H1 (cell line): ENCODE results near the gene GNAI1. TPM values are rescaled to one million over a fixed set of nuclear protein-coding genes. Genes with fewer than 3 reads are reported as not detected.

Experiments
- CTCF ChIA-PET: fragments of 300-600 bp; sonication (Branson Sonifier 250); formaldehyde crosslinking; loops from one replicate; lab custom pipeline; 2021; ENCODE audit not compliant: partially characterized antibody; lab: Charles Lee
- POLR2A ChIA-PET: fragments of 300-600 bp; sonication (Branson Sonifier 250); formaldehyde crosslinking; loops from one replicate; lab custom pipeline; 2021; ENCODE audit warnings: inconsistent platforms; ENCODE audit not compliant: partially characterized antibody; lab: Charles Lee
- DNase-seq, 2 experiments: peaks; one replicate each; pipeline versions ENCODE4 v3.0.0 to v3.0.0-alpha.2; 2010 to 2022; ENCODE audit warnings: low spot score in 2 of 2, low read depth in 1 of 2, mixed read lengths in 1 of 2
- FAIRE-seq: peaks from 2 replicates; lab custom pipeline; 2011; peaks lifted over from hg19 to GRCh38; lab: Jason Lieb, UNC
- H2AFZ ChIP-seq: 2 replicates; pipeline ENCODE4 v1.8.1; 2012; ENCODE audit warnings: low read length, inconsistent platforms
- H2AK5ac ChIP-seq: 2 replicates; pipeline ENCODE4 v1.6.1; 2013; ENCODE audit warnings: low read depth, low read length
- H2BK120ac ChIP-seq: replicated peaks from 2 replicates; pipeline ENCODE3; 2013; ENCODE audit warnings: low read depth, low read length, inconsistent platforms
- H2BK12ac ChIP-seq: 2 replicates; pipeline ENCODE4 v1.6.1; 2013; ENCODE audit warnings: low read depth, low read length
- H2BK15ac ChIP-seq: 2 replicates; pipeline ENCODE4 v1.6.1; 2013; ENCODE audit warnings: low read length
- H2BK20ac ChIP-seq: 2 replicates; pipeline ENCODE4 v1.6.1; 2013; ENCODE audit warnings: low read length
- H2BK5ac ChIP-seq: 2 replicates; pipeline ENCODE4 v1.6.1; 2013; ENCODE audit warnings: low read depth, low read length
- H3K14ac ChIP-seq: 2 replicates; pipeline ENCODE4 v1.6.1; 2013; ENCODE audit warnings: inconsistent platforms; ENCODE audit not compliant: insufficient read length
- H3K18ac ChIP-seq: 2 replicates; pipeline ENCODE4 v1.6.1; 2013; ENCODE audit warnings: low read length; ENCODE audit errors: extremely low read depth
- H3K23ac ChIP-seq: 2 replicates; pipeline ENCODE4 v1.6.1; 2013; ENCODE audit warnings: inconsistent platforms; ENCODE audit not compliant: insufficient read length
- H3K23me2 ChIP-seq: 2 replicates; pipeline ENCODE4 v1.6.1; 2013; ENCODE audit warnings: low read depth, low read length
- H3K27ac ChIP-seq: 2 replicates; pipeline ENCODE4 v1.6.1; 2011; ENCODE audit warnings: low read depth, low read length, inconsistent platforms
- H3K27me3 ChIP-seq, 4 experiments: replicated peaks in 1 of 4; 1 replicate in 1 of 4; 2 replicates in 3 of 4; pipeline versions ENCODE4 v1.6.1 to v1.8.1; 2011 to 2013; ENCODE audit warnings: low read length in 3 of 4, mild to moderate bottlenecking in 3 of 4, inconsistent platforms in 2 of 4, mixed read lengths in 2 of 4, moderate library complexity in 1 of 4; ENCODE audit not compliant: control insufficient read depth in 3 of 4, insufficient read depth in 3 of 4; ENCODE audit errors: extremely low read depth in 1 of 4
- H3K36me3 ChIP-seq, 4 experiments: 2 replicates each; pipeline versions ENCODE4 v1.6.1 to v1.8.1; 2011 to 2013; ENCODE audit warnings: mild to moderate bottlenecking in 4 of 4, low read length in 3 of 4, moderate library complexity in 2 of 4, control low read depth in 1 of 4, inconsistent platforms in 1 of 4; ENCODE audit not compliant: insufficient read depth in 4 of 4, control insufficient read depth in 2 of 4
- H3K4ac ChIP-seq: replicated peaks from 2 replicates; pipeline ENCODE3; 2013; ENCODE audit warnings: low read length, low read depth, mixed read lengths, inconsistent platforms; ENCODE audit not compliant: insufficient read length
- H3K4me1 ChIP-seq, 4 experiments: replicated peaks in 1 of 4; 1 replicate in 1 of 4; 2 replicates in 3 of 4; pipeline versions ENCODE4 v1.6.1 to v1.8.1; 2011 to 2013; ENCODE audit warnings: low read length in 3 of 4, inconsistent platforms in 2 of 4, mixed read lengths in 1 of 4; ENCODE audit not compliant: insufficient read depth in 4 of 4, control insufficient read depth in 3 of 4
- H3K4me2 ChIP-seq, 2 experiments: 2 replicates each; pipeline versions ENCODE4 v1.6.1 to v1.8.1; 2011 to 2013; ENCODE audit warnings: low read depth in 2 of 2, low read length in 2 of 2, control low read depth in 1 of 2, inconsistent platforms in 1 of 2, mild to moderate bottlenecking in 1 of 2; ENCODE audit not compliant: insufficient read depth in 1 of 2
- H3K4me3 ChIP-seq, 4 experiments: fragments of 200-600, 300-600 bp in 1 of 4; sonication (generic), shearing (Covaris generic), sonication (Bioruptor Twin) in 1 of 4; 2 replicates each; pipeline versions ENCODE4 v1.5.1 to v1.8.1; 2011 to 2016; ENCODE audit warnings: low read length in 4 of 4, low read depth in 3 of 4, control low read depth in 2 of 4, inconsistent platforms in 2 of 4, mild to moderate bottlenecking in 2 of 4, mixed read lengths in 1 of 4, moderate library complexity in 1 of 4; ENCODE audit not compliant: insufficient read depth in 2 of 4; ENCODE audit errors: extremely low read depth in 1 of 4
- H3K56ac ChIP-seq: replicated peaks from 2 replicates; pipeline ENCODE3; 2013; ENCODE audit warnings: low read depth, mild to moderate bottlenecking, mixed read lengths, low read length, inconsistent platforms; ENCODE audit not compliant: insufficient read length
- H3K79me1 ChIP-seq: 2 replicates; pipeline ENCODE4 v1.6.1; 2013; ENCODE audit warnings: low read depth, low read length, control low read depth
- H3K79me2 ChIP-seq, 2 experiments: 2 replicates each; pipeline versions ENCODE4 v1.6.1 to v1.8.1; 2012 to 2013; ENCODE audit warnings: low read length in 2 of 2, mild to moderate bottlenecking in 2 of 2, inconsistent platforms in 1 of 2; ENCODE audit not compliant: insufficient read depth in 2 of 2, control insufficient read depth in 1 of 2
- H3K9ac ChIP-seq, 4 experiments: replicated peaks in 1 of 4; 1 replicate in 1 of 4; 2 replicates in 3 of 4; pipeline versions ENCODE4 v1.6.1 to v1.8.1; 2011 to 2013; ENCODE audit warnings: low read depth in 3 of 4, low read length in 3 of 4, control low read depth in 2 of 4, mild to moderate bottlenecking in 2 of 4, moderate library complexity in 2 of 4, inconsistent platforms in 1 of 4; ENCODE audit errors: extremely low read depth in 1 of 4
- H3K9me3 ChIP-seq, 2 experiments: 2 replicates each; pipeline versions ENCODE4 v1.6.1 to v1.8.1; 2012 to 2013; ENCODE audit warnings: mild to moderate bottlenecking in 2 of 2, moderate library complexity in 2 of 2, control low read depth in 1 of 2, inconsistent platforms in 1 of 2, low read depth in 1 of 2, low read length in 1 of 2, mixed read lengths in 1 of 2; ENCODE audit not compliant: insufficient read depth in 2 of 2
- H4K20me1 ChIP-seq, 2 experiments: replicated peaks in 1 of 2; 2 replicates each; pipeline versions ENCODE3 to v1.8.1; 2011 to 2013; ENCODE audit warnings: inconsistent platforms in 2 of 2, low read length in 2 of 2, mild to moderate bottlenecking in 1 of 2; ENCODE audit not compliant: insufficient read depth in 2 of 2, control insufficient read depth in 1 of 2
- H4K5ac ChIP-seq: 2 replicates; pipeline ENCODE4 v1.6.1; 2013; ENCODE audit warnings: low read length, low read depth, mixed read lengths, inconsistent platforms; ENCODE audit not compliant: insufficient read length
- H4K8ac ChIP-seq: 2 replicates; pipeline ENCODE4 v1.8.0; 2013; ENCODE audit warnings: mild to moderate bottlenecking, moderate library complexity, low read length, inconsistent platforms; ENCODE audit not compliant: insufficient read depth; ENCODE audit errors: extremely low read depth
- H4K91ac ChIP-seq: replicated peaks from 2 replicates; pipeline ENCODE3; 2013; ENCODE audit warnings: low read length, mixed read lengths, inconsistent platforms; ENCODE audit not compliant: insufficient read length
- BCL11A ChIP-seq, 2 experiments: IDR thresholded peaks; one replicate each; pipeline ENCODE4 v1.6.1; 2011; ENCODE audit warnings: low read depth in 2 of 2, low read length in 2 of 2, mild to moderate bottlenecking in 2 of 2
- EZH2 ChIP-seq: fragments of 200-600 bp; sonication (generic); IDR thresholded peaks from 2 replicates; pipeline ENCODE4 v1.7.1; 2012; ENCODE audit warnings: low read depth, mild to moderate bottlenecking, moderate library complexity, low read length, inconsistent platforms; ENCODE audit not compliant: severe bottlenecking
- HDAC6 ChIP-seq: IDR thresholded peaks from one replicate; pipeline ENCODE4 v1.7.1; 2012; ENCODE audit warnings: low read depth, mild to moderate bottlenecking, inconsistent platforms, low read length, moderate library complexity
- PHF8 ChIP-seq: fragments of 200-600 bp; sonication (generic); conservative IDR thresholded peaks from 2 replicates; pipeline ENCODE4 v1.7.1; 2012; ENCODE audit warnings: low read depth, mild to moderate bottlenecking, inconsistent platforms, low read length, moderate library complexity
- POU5F1 ChIP-seq: IDR thresholded peaks from 2 replicates; pipeline ENCODE4 v1.6.1; 2011; ENCODE audit warnings: low read depth, mild to moderate bottlenecking, low read length, moderate library complexity
- RBBP5 ChIP-seq: IDR thresholded peaks from 2 replicates; pipeline ENCODE4 v1.7.1; 2012; ENCODE audit warnings: low read depth, mild to moderate bottlenecking, inconsistent platforms, low read length, moderate library complexity, borderline replicate concordance
- RFX5 ChIP-seq: IDR thresholded peaks from 2 replicates; pipeline ENCODE4 v1.6.1; 2011; ENCODE audit warnings: low read depth, low read length, improper control_type of control experiment, borderline replicate concordance
- RNF2 ChIP-seq: fragments of 200-900, 300-1000 bp; sonication (generic); IDR thresholded peaks from 2 replicates; pipeline ENCODE4 v1.7.1; 2016; ENCODE audit warnings: borderline replicate concordance, low read depth, mild to moderate bottlenecking, antibody characterized with exemption, low read length; ENCODE audit not compliant: poor library complexity, severe bottlenecking; ENCODE audit errors: missing control alignments
- WGBS, 2 experiments: shearing (Covaris generic) in 1 of 2; methylation state at CpG; one replicate each; pipeline versions ENCODE4 v1.1.6 to v1.1.7; 2013 to 2015; ENCODE audit warnings: low lambda C conversion rate in 2 of 2, mixed read lengths in 2 of 2, inconsistent platforms in 1 of 2, low coverage in 1 of 2, missing lambda C conversion rate in 1 of 2; ENCODE audit not compliant: insufficient replicate concordance in 2 of 2, insufficient coverage in 1 of 2, insufficient read length in 1 of 2; ENCODE audit errors: extremely low coverage in 1 of 2, missing lambda C conversion rate in 1 of 2; 5-methylcytosine and 5-hydroxymethylcytosine counted together
- polyA plus RNA-seq, 7 experiments: library from polyadenylated mRNA; depleted of rRNA in 3 of 7; stranded (reverse) in 5 of 7; unstranded in 2 of 7; fragments of >200 nt in 5 of 7; fragments of 200-250 nt in 2 of 7; gene quantifications; 1 replicate in 5 of 7; 2 replicates in 1 of 7; 4 replicates in 1 of 7; pipeline versions ENCODE4 v1.2.1 to v1.2.3, GENCODE V29; 2011 to 2013; ENCODE audit warnings: missing spikeins in 2 of 7, mixed read lengths in 2 of 7
- total RNA-seq: library from RNA; stranded (reverse); fragmentation: NEBNext Ultra II Directional; extraction: Animal tissue kit (Norgen Biotek cat#: 25700); gene quantifications from 2 replicates; pipeline ENCODE4 v1.2.1, GENCODE V29; 2021

Gene GNAI1
- total and polyA plus RNA-seq, 2 of the 8 experiments (the other 6 are each of a cell fraction or from before 2014, with no cell fraction given) = 8.0 to 29.5 TPM

DNA sequence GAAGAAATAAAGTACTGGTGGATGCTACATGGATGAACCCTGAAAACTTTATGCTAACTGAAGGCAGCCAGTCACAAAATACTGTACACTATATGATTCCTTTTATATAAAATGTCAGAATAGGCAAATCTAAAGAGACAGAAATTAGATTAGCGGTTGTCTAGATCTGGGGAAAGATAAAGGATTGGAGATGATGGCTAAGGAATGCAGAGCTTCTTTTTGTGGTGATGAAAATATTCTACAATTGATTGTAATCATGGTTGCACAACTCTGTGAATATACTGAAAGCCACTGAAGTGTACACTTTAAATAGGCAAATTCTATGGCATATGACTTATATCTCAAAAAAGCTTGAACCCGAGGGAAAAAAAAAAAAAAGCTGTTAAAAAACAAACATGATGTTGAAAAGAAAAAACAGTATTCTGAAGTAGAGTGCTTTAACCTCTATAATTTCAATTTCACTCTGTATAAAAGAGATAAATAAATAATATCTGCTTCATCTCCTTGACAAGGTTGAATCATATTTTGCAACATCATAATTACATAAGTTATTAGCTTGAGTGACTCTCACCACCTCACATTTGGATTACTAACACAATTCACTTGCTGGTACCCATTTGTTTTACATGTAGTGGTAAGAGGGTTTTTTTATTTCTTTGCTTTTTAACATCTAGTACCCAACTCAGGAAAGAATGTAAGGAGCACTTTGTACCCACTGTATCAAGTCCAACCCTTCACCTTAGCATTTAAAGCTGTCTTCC lies 2.8 kb upstream of the GNAI1 start:
- Histone ChIP-seq H3K9me3 (no peaks in the 10 kb centered on the region), H3K79me2 (peaks cover 3 to 14% of the 10 kb centered on the region in 2 experiments; a peak in 3 of 4 replicates), H3K4me3 (no peak overlapping the region), H2AK5ac (no peak overlapping the region), H3K27me3 (peaks cover 5 to 20% (median 14%) of the 10 kb centered on the region in 4 experiments; a peak in 5 of 7 replicates), H3K79me1 (peaks cover 3% of the 10 kb centered on the region; the same call in 1 of the 2 replicates), H4K5ac (no peak overlapping the region), H4K91ac (no peak overlapping the region), H4K8ac (no peak overlapping the region), H3K36me3 (no peaks in the 10 kb centered on the region), H2BK120ac (no peak overlapping the region), H2BK12ac (no peak overlapping the region), H2AFZ (no peak overlapping the region), H3K4me1 (peaks cover 1 to 17% (median 9%) of the 10 kb centered on the region in 4 experiments; a peak in 5 of 7 replicates), H3K4me2 (no peak overlapping the region), H3K23ac (no peak overlapping the region), H3K18ac (no peak overlapping the region), H3K14ac (no peak overlapping the region), H2BK15ac (no peak overlapping the region), H3K9ac (no peak overlapping the region), H3K27ac (no peak overlapping the region), H2BK5ac (no peak overlapping the region), H3K23me2 (peaks cover 7% of the 10 kb centered on the region), H2BK20ac (no peak overlapping the region), H3K56ac (no peak overlapping the region), H3K4ac (no peak overlapping the region), H4K20me1 (peaks cover 0 to 2% of the 10 kb centered on the region in 2 experiments)
- DNase-seq (no peak), FAIRE-seq (no peak)
- 100% methylated on average over 1 of the region's 2 CpGs; no CpG with 5 or more reads in 1 of the 2 experiments for WGBS, 2 experiments
- CTCF ChIA-PET = interaction anchor here (1.6 kb wide), 1 partner anchor 72 kb away, joined by 4 read pairs; no protein-coding TSS in a partner anchor
- TF ChIP-seq POU5F1 = no peak
- TF ChIP-seq BCL11A (IDR thresholded peaks at IDR 0.05; ENCODE audit: low read depth in 2 of 2, low read length in 2 of 2) = no peak
- no peak for TF ChIP-seq HDAC6
- TF ChIP-seq RBBP5 = no peak
- no peak for TF ChIP-seq RFX5
- no peak for TF ChIP-seq RNF2
- TF ChIP-seq PHF8 = no peak
- TF ChIP-seq EZH2 = no peak
- POLR2A ChIA-PET = no interaction called here
